HL-60 (cell line): ENCODE measurements around the gene GADD45B.
"Not testable (repeated sequence)": the region's sequence is repeated elsewhere in the genome, so short reads cannot be mapped to it uniquely, and the experiment has no call there.

Experiments used
- DNase-seq, 2 experiments: peaks; one replicate each; pipeline ENCODE4 v3.0.0-alpha.2; 2010 to 2020; ENCODE audit warnings: low read depth in 1 of 2, low spot score in 1 of 2
- H3K27ac ChIP-seq: fragments of 250-450 bp; sonication (Bioruptor Pico); replicated peaks from 2 replicates; pipeline ENCODE4 v1.5.1; 2020; ENCODE audit warnings: mild to moderate bottlenecking, moderate library complexity
- H3K27me3 ChIP-seq: fragments of 250-450 bp; sonication (Bioruptor Pico); 2 replicates; pipeline ENCODE4 v1.5.1; 2021; ENCODE audit warnings: mild to moderate bottlenecking, moderate library complexity; ENCODE audit not compliant: insufficient read depth, poor library complexity, severe bottlenecking
- H3K4me3 ChIP-seq: replicated peaks from 2 replicates; pipeline ENCODE4 v1.5.1; 2011; ENCODE audit warnings: mild to moderate bottlenecking, control low read depth, low read length; ENCODE audit not compliant: insufficient read depth
- GABPA ChIP-seq: IDR thresholded peaks from 2 replicates; pipeline ENCODE4 v1.6.1; 2012; ENCODE audit warnings: low read depth
- POLR2AphosphoS5 ChIP-seq: IDR thresholded peaks from 2 replicates; pipeline ENCODE4 v1.6.1; 2012; ENCODE audit warnings: low read depth
- SPI1 ChIP-seq: IDR thresholded peaks from 2 replicates; pipeline ENCODE4 v1.6.1; 2012; ENCODE audit warnings: low read depth, mild to moderate bottlenecking, borderline replicate concordance
- TF ChIP-seq, protein P1 (sequence below): IDR thresholded peaks from one replicate; pipeline ENCODE4 v1.5.1; 2011; ENCODE audit warnings: low read length, control low read depth, inconsistent platforms; ENCODE audit not compliant: insufficient read depth
- TF ChIP-seq, protein P2 (sequence below): IDR thresholded peaks from 2 replicates; pipeline ENCODE4 v1.6.1; 2012; ENCODE audit warnings: low read depth; ENCODE audit not compliant: insufficient replicate concordance

GADD45B gene

DNA sequence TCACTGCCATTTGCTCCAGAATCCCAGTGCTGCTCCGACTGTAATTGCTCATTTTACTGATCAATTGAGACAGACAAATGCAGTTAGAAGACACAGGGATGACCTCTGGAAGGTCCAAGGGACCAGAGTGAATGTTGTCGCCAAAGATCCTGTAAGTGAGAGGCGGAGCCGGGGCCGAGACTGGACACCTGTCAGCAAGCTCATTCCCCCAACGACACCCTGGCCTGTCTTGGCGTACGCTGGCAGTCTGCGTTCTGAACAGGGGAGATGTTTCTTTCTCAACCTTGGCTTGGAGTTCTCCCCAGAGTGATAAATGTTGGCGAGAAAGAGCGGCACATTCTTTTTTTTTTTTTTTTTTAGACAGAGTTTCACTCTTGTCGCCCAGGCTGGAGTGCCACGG, 24.2 kb downstream of the GADD45B start:
- DNase-seq, result no peak
- TF ChIP-seq, protein P1, sequence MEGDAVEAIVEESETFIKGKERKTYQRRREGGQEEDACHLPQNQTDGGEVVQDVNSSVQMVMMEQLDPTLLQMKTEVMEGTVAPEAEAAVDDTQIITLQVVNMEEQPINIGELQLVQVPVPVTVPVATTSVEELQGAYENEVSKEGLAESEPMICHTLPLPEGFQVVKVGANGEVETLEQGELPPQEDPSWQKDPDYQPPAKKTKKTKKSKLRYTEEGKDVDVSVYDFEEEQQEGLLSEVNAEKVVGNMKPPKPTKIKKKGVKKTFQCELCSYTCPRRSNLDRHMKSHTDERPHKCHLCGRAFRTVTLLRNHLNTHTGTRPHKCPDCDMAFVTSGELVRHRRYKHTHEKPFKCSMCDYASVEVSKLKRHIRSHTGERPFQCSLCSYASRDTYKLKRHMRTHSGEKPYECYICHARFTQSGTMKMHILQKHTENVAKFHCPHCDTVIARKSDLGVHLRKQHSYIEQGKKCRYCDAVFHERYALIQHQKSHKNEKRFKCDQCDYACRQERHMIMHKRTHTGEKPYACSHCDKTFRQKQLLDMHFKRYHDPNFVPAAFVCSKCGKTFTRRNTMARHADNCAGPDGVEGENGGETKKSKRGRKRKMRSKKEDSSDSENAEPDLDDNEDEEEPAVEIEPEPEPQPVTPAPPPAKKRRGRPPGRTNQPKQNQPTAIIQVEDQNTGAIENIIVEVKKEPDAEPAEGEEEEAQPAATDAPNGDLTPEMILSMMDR, result no peak
- no peak for TF ChIP-seq POLR2AphosphoS5
- no peak for TF ChIP-seq SPI1
- TF ChIP-seq GABPA, result no peak
- TF ChIP-seq, protein P2, sequence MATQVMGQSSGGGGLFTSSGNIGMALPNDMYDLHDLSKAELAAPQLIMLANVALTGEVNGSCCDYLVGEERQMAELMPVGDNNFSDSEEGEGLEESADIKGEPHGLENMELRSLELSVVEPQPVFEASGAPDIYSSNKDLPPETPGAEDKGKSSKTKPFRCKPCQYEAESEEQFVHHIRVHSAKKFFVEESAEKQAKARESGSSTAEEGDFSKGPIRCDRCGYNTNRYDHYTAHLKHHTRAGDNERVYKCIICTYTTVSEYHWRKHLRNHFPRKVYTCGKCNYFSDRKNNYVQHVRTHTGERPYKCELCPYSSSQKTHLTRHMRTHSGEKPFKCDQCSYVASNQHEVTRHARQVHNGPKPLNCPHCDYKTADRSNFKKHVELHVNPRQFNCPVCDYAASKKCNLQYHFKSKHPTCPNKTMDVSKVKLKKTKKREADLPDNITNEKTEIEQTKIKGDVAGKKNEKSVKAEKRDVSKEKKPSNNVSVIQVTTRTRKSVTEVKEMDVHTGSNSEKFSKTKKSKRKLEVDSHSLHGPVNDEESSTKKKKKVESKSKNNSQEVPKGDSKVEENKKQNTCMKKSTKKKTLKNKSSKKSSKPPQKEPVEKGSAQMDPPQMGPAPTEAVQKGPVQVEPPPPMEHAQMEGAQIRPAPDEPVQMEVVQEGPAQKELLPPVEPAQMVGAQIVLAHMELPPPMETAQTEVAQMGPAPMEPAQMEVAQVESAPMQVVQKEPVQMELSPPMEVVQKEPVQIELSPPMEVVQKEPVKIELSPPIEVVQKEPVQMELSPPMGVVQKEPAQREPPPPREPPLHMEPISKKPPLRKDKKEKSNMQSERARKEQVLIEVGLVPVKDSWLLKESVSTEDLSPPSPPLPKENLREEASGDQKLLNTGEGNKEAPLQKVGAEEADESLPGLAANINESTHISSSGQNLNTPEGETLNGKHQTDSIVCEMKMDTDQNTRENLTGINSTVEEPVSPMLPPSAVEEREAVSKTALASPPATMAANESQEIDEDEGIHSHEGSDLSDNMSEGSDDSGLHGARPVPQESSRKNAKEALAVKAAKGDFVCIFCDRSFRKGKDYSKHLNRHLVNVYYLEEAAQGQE, result no peak

DNA sequence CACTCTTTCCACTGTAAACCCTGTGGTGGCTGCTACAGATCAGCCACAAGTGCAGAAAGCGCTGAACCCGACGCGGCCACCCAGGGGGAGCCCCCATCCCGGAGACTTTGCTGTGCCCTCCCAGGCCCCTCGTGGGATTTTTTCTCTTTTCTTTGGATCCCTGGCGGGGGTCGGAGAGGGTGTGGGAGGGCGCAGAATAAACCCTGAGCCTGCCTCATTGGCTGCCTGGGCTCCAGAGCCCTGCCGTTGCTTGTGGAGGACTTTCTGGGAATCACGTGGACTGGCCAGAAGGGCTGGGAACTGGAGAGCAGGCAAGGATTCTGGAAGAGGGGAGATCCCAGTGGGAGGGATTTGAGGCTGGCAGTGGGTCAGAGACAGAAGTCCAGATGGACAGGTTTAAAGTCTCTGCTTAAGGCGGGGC, 24.9 kb downstream of the GADD45B start:
- no peak overlapping the region for H3K27ac ChIP-seq
- TF ChIP-seq, protein P1, result no peak
- TF ChIP-seq GABPA (no peak), POLR2AphosphoS5 (no peak), SPI1 (no peak)
- TF ChIP-seq, protein P2, result no peak
- no peaks in the 10 kb centered on the region for H3K27me3 ChIP-seq
- DNase-seq, result no peak
- H3K4me3 ChIP-seq, result no peak overlapping the region

More for the DNA sequence above, 24.2 kb downstream of the GADD45B start:
- H3K4me3 ChIP-seq, result no peak overlapping the region
- no peaks in the 10 kb centered on the region for H3K27me3 ChIP-seq
- no peak overlapping the region for H3K27ac ChIP-seq

DNA sequence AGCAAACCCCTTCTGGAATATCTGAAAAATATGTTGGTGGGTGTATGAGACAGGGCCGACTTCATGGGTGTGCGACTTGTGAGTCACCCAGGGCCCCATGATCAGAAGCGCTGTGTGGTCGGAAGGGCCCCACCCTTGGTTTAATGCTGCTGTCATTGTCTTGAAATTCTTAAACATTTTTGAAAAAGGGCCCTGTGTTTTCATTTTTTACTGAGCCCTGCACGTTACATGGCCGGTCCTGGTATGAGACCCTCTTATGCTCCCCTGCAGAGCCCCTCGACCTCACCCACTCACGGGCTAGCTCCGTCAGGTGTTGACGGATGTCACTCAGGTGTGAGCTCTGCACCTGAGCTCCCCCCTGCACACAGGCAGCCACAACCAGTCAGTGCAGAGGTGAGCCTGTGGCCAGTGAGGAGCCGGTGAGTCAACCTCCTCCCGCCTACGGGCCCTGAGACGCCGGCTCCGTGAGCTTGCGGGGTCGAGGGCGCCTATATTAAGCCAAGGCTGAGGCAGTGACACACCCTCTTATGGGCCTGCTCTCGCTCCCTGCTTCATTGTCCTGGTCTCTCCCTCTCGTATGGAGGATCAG, 27.7 kb downstream of the GADD45B start:
- DNase-seq, result no peak
- no peak overlapping the region for H3K4me3 ChIP-seq
- H3K27me3 ChIP-seq, result no peaks in the 10 kb centered on the region
- no peak overlapping the region for H3K27ac ChIP-seq
- TF ChIP-seq POLR2AphosphoS5 (no peak), SPI1 (no peak)
- TF ChIP-seq, protein P1, result no peak

DNA sequence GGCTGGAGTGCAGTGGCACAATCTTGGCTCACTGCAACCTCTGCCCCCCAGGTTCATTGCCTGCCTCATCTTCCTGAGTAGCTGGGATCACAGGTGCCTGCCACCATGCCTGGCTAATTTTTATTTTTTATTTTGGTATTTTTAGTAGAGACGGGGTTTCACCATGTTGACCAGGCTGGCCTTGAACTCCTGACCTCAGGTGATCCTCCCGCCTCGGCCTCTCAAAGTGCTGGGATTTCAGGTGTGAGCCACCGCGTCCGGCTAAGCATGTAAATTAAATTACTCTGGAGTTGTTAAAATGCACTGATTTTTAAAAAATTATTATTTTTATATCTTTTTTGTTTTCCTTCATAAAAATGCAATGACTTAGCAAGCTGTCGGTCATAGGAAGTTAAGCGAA, 30.7 kb downstream of the GADD45B start:
- DNase-seq, H3K4me3 ChIP-seq, H3K27me3 ChIP-seq, H3K27ac ChIP-seq: not testable (repeated sequence)
